Measurements from ENCODE around the gene CCDC188. TPM values are rescaled to one million over a fixed set of nuclear protein-coding genes. Genes with fewer than 3 reads are reported as not detected.

The CCDC188 gene
- total and polyA plus RNA-seq, 9 of the 15 experiments (the other 6 are each of a cell fraction or from before 2014, with no cell fraction given): not detected

GRCh38 chr22:20192293-20192971 is 41.6 kb upstream of the CCDC188 start (continued):
- no peak for TF ChIP-seq FOXM1 (IDR thresholded peaks at IDR 0.05; ENCODE audit: low read depth)
- peak; percentile 94 for TF ChIP-seq FOXM1 (CRISPR knock-in tag; IDR thresholded peaks at IDR 0.05; ENCODE audit: low read depth)
- TF ChIP-seq NR1H2 (CRISPR knock-in tag; IDR thresholded peaks at IDR 0.05): peak; percentile 39; the same call in 1 of the 2 replicates
- peak; percentile 66; the same call in 1 of the 2 replicates for TF ChIP-seq STAT6 (CRISPR knock-in tag; IDR thresholded peaks at IDR 0.05)
- TF ChIP-seq HMG20A (CRISPR knock-in tag; conservative IDR thresholded peaks at IDR 0.05): no peak
- no peak for TF ChIP-seq BHLHE40 (IDR thresholded peaks at IDR 0.05; ENCODE audit: low read length)
- no peak for TF ChIP-seq EGR1 (conservative IDR thresholded peaks at IDR 0.05)

- FAIRE-seq: no peak
- no peak overlapping the region for H3K4me3 ChIP-seq
- POLR2A ChIA-PET: interaction anchor here (0.6 to 1.8 kb wide), 12 partner anchors 9 to 665 kb away, joined by 3 to 12 read pairs (median 3); no protein-coding TSS in a partner anchor
- ATAC-seq: peak; percentile 29
- intact Hi-C loops (cut with micrococcal nuclease): loop anchor here (5.0 kb wide), 1 partner anchor 35 kb away; no protein-coding TSS in a partner anchor
- H3K9me1 ChIP-seq (ENCODE audit: control insufficient read depth, insufficient read depth, low read length): peaks cover 3% of the 10 kb centered on the region
- in situ Hi-C loops (cut with MboI): no loop called here
- H3K9ac ChIP-seq (ENCODE audit: insufficient read depth in 1 of 2, low read depth in 2 of 2, low read length in 2 of 2): peak overlapping the region in 1 of 2 experiments; percentile 31; a peak in 2 of 4 replicates
- H3K27me3 ChIP-seq (ENCODE audit: control insufficient read depth in 2 of 2, insufficient read depth in 2 of 2, low read length in 2 of 2): peaks cover 60 to 82% of the 10 kb centered on the region in 2 experiments
- H3K4me2 ChIP-seq (ENCODE audit: insufficient read depth, low read length): no peak overlapping the region
- no peak overlapping the region for H3K27ac ChIP-seq (ENCODE audit: extremely low read depth, low read depth, low read length)
- H3K79me2 ChIP-seq (ENCODE audit: control insufficient read depth, insufficient read depth, low read length): no peaks in the 10 kb centered on the region
- no peaks in the 10 kb centered on the region for H3K36me3 ChIP-seq (ENCODE audit: control insufficient read depth, insufficient read depth, low read length)
- DNase-seq (ENCODE audit: extremely low read depth in 1 of 4, low spot score in 3 of 4): no peak
- 4% methylated on average over 8 of the region's 8 CpGs for WGBS (ENCODE audit: insufficient coverage, low coverage, missing lambda C conversion rate)
- H4K20me1 ChIP-seq (replicated peaks; ENCODE audit: control insufficient read depth, insufficient read depth, low read length): peaks cover 32% of the 10 kb centered on the region
- H3K9me3 ChIP-seq (replicated peaks; ENCODE audit: control insufficient read depth, insufficient read depth, low read depth, low read length): no peaks in the 10 kb centered on the region
- CTCF ChIA-PET (ENCODE audit: low intra/inter-chr PET ratio): no interaction called here
- BruUV-seq (replicated peaks): no TSS peak
- no peak overlapping the region for H2AFZ ChIP-seq (ENCODE audit: low read depth, low read length)
- H3K4me1 ChIP-seq (replicated peaks in 1 of 2; ENCODE audit: control insufficient read depth in 2 of 2, insufficient read depth in 2 of 2, low read length in 2 of 2): peaks cover 0 to 57% of the 10 kb centered on the region in 2 experiments; a peak in 2 of 5 replicates
- TF ChIP-seq HCFC1 (IDR thresholded peaks at IDR 0.05; ENCODE audit: low read depth, low read length) (no peak), ZNF740 (CRISPR knock-in tag; IDR thresholded peaks at IDR 0.05) (peak; percentile 67; the same call in 1 of the 2 replicates), ZNF740 (tag; IDR thresholded peaks at IDR 0.05) (no peak), TOE1 (IDR thresholded peaks at IDR 0.05; ENCODE audit: borderline replicate concordance) (no peak), TOE1 (CRISPR knock-in tag; IDR thresholded peaks at IDR 0.05; ENCODE audit: borderline replicate concordance, low read depth) (no peak), ZNF511 (CRISPR knock-in tag; IDR thresholded peaks at IDR 0.05) (no peak), POLR3G (IDR thresholded peaks at IDR 0.05; ENCODE audit: extremely low read depth, insufficient read length, insufficient replicate concordance) (no peak)
- TF ChIP-seq, protein P1, sequence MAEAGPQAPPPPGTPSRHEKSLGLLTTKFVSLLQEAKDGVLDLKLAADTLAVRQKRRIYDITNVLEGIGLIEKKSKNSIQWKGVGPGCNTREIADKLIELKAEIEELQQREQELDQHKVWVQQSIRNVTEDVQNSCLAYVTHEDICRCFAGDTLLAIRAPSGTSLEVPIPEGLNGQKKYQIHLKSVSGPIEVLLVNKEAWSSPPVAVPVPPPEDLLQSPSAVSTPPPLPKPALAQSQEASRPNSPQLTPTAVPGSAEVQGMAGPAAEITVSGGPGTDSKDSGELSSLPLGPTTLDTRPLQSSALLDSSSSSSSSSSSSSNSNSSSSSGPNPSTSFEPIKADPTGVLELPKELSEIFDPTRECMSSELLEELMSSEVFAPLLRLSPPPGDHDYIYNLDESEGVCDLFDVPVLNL (CRISPR knock-in tag; IDR thresholded peaks at IDR 0.05; ENCODE audit: low read depth): 0 out of 2 replicates have a peak, but pooled peaks have one; percentile 43
These were observed 40.9 kb upstream of the CCDC188 start for GRCh38 chr22:20191803-20192202.
